GM10266 (cell line): Measurements from ENCODE around the gene COQ5.
"Not testable (repeated sequence)": the region's sequence is repeated elsewhere in the genome, so short reads cannot be mapped to it uniquely, and the experiment has no call there.

ENCODE experiments used
- DNase-seq: peaks from one replicate; pipeline ENCODE4 v3.0.0; 2012; ENCODE audit errors: extremely low spot score
- TF ChIP-seq, protein P1 (sequence below): IDR thresholded peaks from 2 replicates; pipeline ENCODE4 v1.5.1; 2012; ENCODE audit warnings: mild to moderate bottlenecking, low read depth; ENCODE audit not compliant: control insufficient read depth, insufficient read depth; ENCODE audit errors: missing control alignments

The COQ5 gene

DNA sequence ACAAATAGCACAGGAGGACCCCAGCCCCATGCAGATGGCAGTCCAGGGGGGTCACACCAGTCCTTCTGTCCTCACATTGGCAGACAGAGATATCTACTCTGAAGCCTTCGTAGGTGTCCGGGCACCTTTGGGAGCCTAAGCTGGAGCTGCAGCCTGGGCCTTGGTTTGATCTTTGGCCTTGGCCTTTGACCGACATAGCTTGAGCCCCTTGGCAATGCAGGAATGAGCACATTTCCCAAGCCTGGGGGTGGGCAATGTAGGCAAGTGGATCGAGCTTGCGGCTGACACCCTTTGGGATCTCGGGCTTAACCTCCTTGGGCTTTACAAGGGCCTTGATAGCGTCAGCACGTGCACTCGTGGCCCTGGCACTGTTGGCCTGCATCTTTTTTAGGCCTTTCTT is 6.4 kb downstream of the COQ5 start:
- DNase-seq: no peak
- TF ChIP-seq, protein P1, sequence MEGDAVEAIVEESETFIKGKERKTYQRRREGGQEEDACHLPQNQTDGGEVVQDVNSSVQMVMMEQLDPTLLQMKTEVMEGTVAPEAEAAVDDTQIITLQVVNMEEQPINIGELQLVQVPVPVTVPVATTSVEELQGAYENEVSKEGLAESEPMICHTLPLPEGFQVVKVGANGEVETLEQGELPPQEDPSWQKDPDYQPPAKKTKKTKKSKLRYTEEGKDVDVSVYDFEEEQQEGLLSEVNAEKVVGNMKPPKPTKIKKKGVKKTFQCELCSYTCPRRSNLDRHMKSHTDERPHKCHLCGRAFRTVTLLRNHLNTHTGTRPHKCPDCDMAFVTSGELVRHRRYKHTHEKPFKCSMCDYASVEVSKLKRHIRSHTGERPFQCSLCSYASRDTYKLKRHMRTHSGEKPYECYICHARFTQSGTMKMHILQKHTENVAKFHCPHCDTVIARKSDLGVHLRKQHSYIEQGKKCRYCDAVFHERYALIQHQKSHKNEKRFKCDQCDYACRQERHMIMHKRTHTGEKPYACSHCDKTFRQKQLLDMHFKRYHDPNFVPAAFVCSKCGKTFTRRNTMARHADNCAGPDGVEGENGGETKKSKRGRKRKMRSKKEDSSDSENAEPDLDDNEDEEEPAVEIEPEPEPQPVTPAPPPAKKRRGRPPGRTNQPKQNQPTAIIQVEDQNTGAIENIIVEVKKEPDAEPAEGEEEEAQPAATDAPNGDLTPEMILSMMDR: no peak

DNA sequence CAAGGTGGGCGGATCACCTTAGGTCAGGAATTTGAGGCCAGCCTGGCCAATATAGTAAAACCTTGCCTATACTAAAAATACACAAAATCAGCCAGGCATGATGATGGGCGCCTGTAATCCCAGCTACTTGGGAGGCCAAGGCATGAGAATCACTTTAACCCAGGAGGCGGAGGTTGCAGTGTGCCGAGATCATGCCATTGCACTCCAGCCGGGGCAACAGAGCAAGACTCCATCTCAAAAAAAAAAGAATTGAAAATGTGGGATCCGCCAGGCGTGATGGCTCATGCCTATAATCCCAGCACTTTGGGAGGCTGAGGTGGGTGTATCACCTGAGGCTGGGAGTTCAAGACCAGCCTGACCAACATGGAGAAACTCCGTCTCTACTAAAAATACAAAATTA is 9.6 kb downstream of the COQ5 start:
- not testable (repeated sequence) for DNase-seq

DNA sequence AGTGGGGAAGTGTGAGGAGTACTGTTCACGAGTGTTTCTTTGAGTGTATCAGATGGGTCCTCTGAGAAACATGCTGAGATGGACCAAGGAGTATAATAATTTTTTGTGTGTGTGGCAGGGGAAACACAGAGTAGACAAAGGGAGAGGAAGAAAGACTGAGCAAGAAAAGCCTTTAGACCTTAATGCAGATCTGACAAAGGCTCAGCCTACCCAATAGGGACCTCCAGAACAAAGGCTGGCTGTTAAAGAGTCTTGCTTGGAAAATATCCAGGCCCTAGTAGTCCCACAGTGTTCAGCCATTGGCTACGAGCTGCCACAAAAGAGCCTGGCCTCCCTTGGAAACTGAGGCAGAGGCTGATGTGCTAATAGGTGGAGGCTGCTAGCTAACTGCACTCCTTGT is 13.5 kb downstream of the COQ5 start:
- no peak for DNase-seq
- TF ChIP-seq, protein P1: no peak

DNA sequence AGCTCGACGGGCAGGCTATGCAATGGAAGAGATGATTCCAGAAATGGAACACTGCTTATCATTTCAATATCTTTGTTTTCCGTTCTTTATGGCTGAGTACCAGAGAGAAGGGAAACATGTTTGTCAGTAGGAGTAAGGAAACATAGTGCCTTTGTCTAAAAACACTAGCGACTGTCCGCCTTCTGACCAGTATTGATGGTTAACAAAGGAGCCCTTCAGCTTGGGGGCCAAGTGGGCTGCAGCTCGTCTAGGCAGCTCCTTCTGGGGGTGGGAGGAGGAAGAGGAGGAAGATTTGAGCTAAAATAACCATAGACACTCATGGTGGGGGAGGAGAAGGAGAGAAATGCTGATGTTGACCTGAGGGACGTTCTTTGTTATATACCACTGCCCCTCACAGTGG is 15.0 kb downstream of the COQ5 start:
- TF ChIP-seq, protein P1: no peak

DNA sequence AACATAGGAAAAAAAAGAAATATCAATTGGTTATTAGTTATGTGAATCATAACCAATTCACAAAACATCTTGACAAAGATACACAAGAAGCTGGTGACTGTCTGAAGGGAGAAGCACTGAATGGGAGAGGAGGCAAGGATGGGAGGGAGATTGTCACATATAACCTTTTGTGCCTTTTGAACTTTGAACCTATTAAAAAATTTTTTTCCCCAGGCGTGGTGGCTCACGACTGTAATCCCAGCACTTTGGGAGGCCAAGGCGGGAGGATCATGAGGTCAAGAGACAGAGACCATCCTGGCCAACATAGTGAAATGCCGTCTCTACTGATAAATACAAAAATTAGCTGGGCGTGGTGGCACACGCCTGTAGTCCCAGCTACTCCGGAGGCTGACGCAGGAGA is 20.4 kb downstream of the COQ5 start:
- DNase-seq: no peak
- TF ChIP-seq, protein P1: no peak

More for the DNA sequence above, 15.0 kb downstream of the COQ5 start:
- no peak for DNase-seq

DNA sequence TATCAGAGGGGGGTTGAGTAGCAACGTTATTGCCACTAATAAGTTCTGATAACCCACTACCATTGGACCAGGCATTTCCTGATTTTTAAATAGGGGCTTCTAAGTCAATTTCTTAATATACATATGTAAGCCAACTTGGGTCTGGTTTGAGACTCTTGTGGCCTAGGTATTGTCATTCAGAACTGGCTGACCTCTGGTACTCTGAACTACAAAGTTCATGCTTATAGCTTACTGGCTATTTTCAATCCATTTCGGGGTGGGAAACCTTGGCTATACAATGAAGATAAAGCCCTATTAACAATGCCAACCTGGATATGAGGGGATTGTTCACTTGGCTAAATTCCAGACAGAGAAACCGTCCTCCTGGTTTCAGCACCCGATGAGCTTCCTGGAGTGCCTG is 24.4 kb downstream of the COQ5 start:
- DNase-seq: no peak
- TF ChIP-seq, protein P1: no peak

DNA sequence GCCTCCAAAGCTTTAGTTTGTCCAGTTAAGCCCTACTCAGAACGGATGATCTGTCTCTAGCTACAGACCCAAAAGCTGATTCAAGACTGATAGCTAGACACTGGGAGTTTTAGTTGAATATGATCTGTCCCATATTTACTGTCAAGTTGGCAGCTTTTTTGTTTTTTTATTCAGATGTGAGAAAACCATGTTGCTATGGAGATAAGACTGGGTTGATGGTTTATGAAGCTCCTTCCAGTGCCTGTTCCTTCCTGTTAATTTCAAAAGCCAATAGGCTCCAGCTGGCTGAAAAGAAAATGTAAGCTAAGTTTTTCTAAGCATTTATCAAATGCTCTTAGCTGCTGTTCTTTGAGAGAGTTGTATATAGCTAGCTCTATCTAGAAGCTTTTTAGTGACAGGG is 28.4 kb downstream of the COQ5 start:
- DNase-seq: no peak
- TF ChIP-seq, protein P1: no peak

DNA sequence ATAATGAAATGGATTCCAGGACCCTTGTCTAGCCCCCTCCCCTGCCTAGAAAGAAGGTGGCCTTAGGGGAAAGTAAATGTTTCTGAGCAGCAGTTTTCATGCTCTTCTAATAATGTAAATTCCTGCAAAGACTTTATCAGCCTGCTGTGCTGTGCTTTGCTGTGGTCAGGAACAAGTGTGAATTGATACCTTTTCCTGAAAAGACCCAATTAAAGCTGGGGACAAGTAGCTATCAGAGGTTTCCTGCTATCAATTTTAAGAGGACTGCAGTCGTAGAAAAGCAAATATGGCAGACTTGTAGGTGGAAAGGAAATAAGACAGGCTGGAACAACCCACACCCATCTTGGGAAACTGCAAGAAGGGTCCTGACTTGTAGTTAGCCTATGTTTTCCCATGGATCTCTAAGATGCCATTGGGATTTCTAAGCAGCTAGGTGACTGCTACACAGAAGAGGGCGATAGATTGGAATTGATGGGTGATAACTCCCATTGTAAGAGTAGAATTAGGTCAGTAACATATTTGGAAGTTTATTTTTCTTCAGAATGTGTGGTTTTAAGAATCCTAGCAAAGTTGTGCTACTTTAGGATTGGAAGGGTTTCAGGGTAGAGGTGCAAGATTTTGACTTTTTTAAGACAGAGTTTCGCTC is 30.0 kb downstream of the COQ5 start:
- DNase-seq: no peak
- TF ChIP-seq, protein P1: no peak
